ENCODE measurements around the gene LEFTY1.

GRCh38 chr1:225838793-225839192 lies 50.2 kb downstream of the LEFTY1 start:
- TF ChIP-seq, protein P1, sequence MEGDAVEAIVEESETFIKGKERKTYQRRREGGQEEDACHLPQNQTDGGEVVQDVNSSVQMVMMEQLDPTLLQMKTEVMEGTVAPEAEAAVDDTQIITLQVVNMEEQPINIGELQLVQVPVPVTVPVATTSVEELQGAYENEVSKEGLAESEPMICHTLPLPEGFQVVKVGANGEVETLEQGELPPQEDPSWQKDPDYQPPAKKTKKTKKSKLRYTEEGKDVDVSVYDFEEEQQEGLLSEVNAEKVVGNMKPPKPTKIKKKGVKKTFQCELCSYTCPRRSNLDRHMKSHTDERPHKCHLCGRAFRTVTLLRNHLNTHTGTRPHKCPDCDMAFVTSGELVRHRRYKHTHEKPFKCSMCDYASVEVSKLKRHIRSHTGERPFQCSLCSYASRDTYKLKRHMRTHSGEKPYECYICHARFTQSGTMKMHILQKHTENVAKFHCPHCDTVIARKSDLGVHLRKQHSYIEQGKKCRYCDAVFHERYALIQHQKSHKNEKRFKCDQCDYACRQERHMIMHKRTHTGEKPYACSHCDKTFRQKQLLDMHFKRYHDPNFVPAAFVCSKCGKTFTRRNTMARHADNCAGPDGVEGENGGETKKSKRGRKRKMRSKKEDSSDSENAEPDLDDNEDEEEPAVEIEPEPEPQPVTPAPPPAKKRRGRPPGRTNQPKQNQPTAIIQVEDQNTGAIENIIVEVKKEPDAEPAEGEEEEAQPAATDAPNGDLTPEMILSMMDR (IDR thresholded peaks at IDR 0.05), result no peak
- TF ChIP-seq EP300 (IDR thresholded peaks at IDR 0.05), result no peak
